IMR-90 (cell line): ENCODE data around the gene ANKRD65. TPM values are rescaled to one million over a fixed set of nuclear protein-coding genes. Genes with fewer than 3 reads are reported as not detected.

Source experiments
- polyA plus RNA-seq, 3 experiments: library from polyadenylated mRNA; depleted of rRNA; stranded (reverse); fragments of >200 nt; gene quantifications; 2 replicates each; pipeline ENCODE4 v1.2.3, GENCODE V29; 2012; ENCODE audit warnings: low replicate concordance in 1 of 3
- total RNA-seq: library from RNA; depleted of rRNA; stranded (reverse); fragments of >200 nt; gene quantifications from 2 replicates; pipeline ENCODE4 v1.2.3, GENCODE V29; 2012
- TF ChIP-seq, protein P1 (sequence below): fragments of 150-350 bp; IDR thresholded peaks from 2 replicates; pipeline ENCODE4 v1.6.1; 2017; ENCODE audit warnings: mild to moderate bottlenecking, antibody characterized with exemption, low read length, low read depth

The ANKRD65 gene
- total and polyA plus RNA-seq, 2 of the 4 experiments (the other 2 are of a cell fraction) = 0.09 TPM; not detected in 1

DNA sequence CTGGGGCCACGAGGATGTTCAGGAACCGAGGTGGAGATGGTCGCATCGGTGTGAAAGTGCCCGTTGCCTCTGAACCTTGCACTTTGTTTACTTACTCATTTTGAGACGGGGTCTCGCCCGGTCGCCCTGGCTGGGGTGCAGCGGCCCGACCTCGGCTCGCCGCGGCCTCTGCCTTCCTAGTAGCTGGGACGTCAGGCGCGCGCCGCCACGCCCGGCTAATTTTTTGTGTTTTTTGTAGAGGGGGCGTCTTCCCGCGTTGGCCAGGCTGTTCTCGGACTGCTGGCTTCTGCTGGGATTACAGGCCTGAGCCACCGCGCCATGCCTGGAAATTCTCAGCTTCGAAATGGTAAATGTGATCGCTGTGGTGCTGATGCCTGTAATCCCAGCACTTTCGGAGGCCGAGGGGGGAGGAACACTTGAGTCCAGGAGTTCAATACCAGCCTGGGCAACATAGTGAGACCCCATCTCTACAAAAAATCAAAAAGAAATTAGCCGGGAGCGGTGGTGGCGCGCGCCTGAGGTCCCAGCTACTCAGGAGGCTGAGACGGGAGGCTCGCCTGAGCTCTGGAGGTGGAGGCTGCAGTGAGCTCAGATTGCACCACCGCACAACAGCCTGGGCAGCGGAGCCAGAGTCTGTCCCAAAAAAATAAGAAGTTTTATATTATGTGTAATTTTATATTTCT, 13.3 kb downstream of the ANKRD65 start (continued):
- TF ChIP-seq, protein P1, sequence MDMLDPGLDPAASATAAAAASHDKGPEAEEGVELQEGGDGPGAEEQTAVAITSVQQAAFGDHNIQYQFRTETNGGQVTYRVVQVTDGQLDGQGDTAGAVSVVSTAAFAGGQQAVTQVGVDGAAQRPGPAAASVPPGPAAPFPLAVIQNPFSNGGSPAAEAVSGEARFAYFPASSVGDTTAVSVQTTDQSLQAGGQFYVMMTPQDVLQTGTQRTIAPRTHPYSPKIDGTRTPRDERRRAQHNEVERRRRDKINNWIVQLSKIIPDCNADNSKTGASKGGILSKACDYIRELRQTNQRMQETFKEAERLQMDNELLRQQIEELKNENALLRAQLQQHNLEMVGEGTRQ = no peak
